IMR-90 (cell line): Measurements from ENCODE around the gene DAB1. TPM values are rescaled to one million over a fixed set of nuclear protein-coding genes. Genes with fewer than 3 reads are reported as not detected.

Source experiments
- ATAC-seq: fragments of 200-7000 bp; cut with Tn5 transposase; 2 replicates; pipeline ENCODE4 v1.9.1; 2020; ENCODE audit warnings: low read depth, mild to moderate bottlenecking, moderate library complexity
- BruUV-seq: library from RNA; stranded (reverse); fragments of 400-500 nt; replicated peaks from 2 replicates; lab custom pipeline; 2021; lab: Mats Ljungman, UMichigan
- CTCF ChIA-PET: fragments of 300-600 bp; formaldehyde crosslinking; extraction: SDS; loops from one replicate; lab custom pipeline; 2021; ENCODE audit warnings: antibody characterized with exemption; lab: Yijun Ruan, JAX
- POLR2A ChIA-PET: fragments of 300-600 bp; sonication (Branson Sonifier 250); formaldehyde crosslinking; loops from one replicate; lab custom pipeline; 2022; ENCODE audit warnings: antibody characterized with exemption; ENCODE audit not compliant: unreplicated experiment; lab: Charles Lee
- DNase-seq: peaks from one replicate; pipeline ENCODE4 v3.0.0; 2013
- H2AFZ ChIP-seq: replicated peaks from 2 replicates; pipeline ENCODE3; 2013; ENCODE audit warnings: low read length, mild to moderate bottlenecking; ENCODE audit not compliant: poor library complexity
- H2AK5ac ChIP-seq: 2 replicates; pipeline ENCODE4 v1.6.1; 2013; ENCODE audit warnings: low read depth, low read length, inconsistent platforms
- H2AK9ac ChIP-seq: replicated peaks from 2 replicates; pipeline ENCODE3; 2013; ENCODE audit warnings: mild to moderate bottlenecking, low read depth, low read length, moderate library complexity; ENCODE audit not compliant: poor library complexity
- H2BK120ac ChIP-seq: 2 replicates; pipeline ENCODE4 v1.6.1; 2013; ENCODE audit warnings: low read depth, low read length, inconsistent platforms
- H2BK15ac ChIP-seq: 3 replicates; pipeline ENCODE4 v1.6.1; 2013; ENCODE audit warnings: low read depth, low read length, inconsistent platforms
- H2BK20ac ChIP-seq: 2 replicates; pipeline ENCODE4 v1.6.1; 2013; ENCODE audit warnings: low read depth, mild to moderate bottlenecking, inconsistent platforms, low read length, moderate library complexity
- H2BK5ac ChIP-seq: 2 replicates; pipeline ENCODE4 v1.6.1; 2013; ENCODE audit warnings: mild to moderate bottlenecking, low read depth, low read length, inconsistent platforms; ENCODE audit not compliant: poor library complexity, severe bottlenecking
- H3K14ac ChIP-seq: replicated peaks from 2 replicates; pipeline ENCODE4 v1.6.1; 2013; ENCODE audit warnings: low read depth, low read length, inconsistent platforms
- H3K18ac ChIP-seq: 2 replicates; pipeline ENCODE4 v1.6.1; 2013; ENCODE audit warnings: low read depth, low read length, control low read depth
- H3K23ac ChIP-seq: 2 replicates; pipeline ENCODE4 v1.6.1; 2013; ENCODE audit warnings: low read depth, low read length, inconsistent platforms
- H3K27ac ChIP-seq: 2 replicates; pipeline ENCODE4 v1.5.1; 2013; ENCODE audit warnings: mild to moderate bottlenecking, control low read depth, low read length; ENCODE audit not compliant: insufficient read depth
- H3K27me3 ChIP-seq: 2 replicates; pipeline ENCODE4 v1.6.1; 2013; ENCODE audit warnings: low read length; ENCODE audit not compliant: control insufficient read depth, insufficient read depth
- H3K36me3 ChIP-seq: 2 replicates; pipeline ENCODE4 v1.6.1; 2013; ENCODE audit warnings: low read length, mixed read lengths; ENCODE audit not compliant: control insufficient read depth, insufficient read depth
- H3K4ac ChIP-seq: 2 replicates; pipeline ENCODE4 v1.6.1; 2013; ENCODE audit warnings: low read depth, low read length, inconsistent platforms
- H3K4me1 ChIP-seq: 2 replicates; pipeline ENCODE4 v1.6.1; 2013; ENCODE audit warnings: low read length, mixed read lengths; ENCODE audit not compliant: control insufficient read depth, insufficient read depth
- H3K4me2 ChIP-seq: 2 replicates; pipeline ENCODE4 v1.6.1; 2013; ENCODE audit warnings: low read depth, mild to moderate bottlenecking, control low read depth, low read length, moderate library complexity
- H3K4me3 ChIP-seq: 2 replicates; pipeline ENCODE4 v1.5.1; 2013; ENCODE audit warnings: low read depth, mild to moderate bottlenecking, control low read depth, low read length, moderate library complexity; ENCODE audit not compliant: insufficient read depth
- H3K56ac ChIP-seq: 2 replicates; pipeline ENCODE4 v1.6.1; 2013; ENCODE audit warnings: low read length, inconsistent platforms; ENCODE audit not compliant: insufficient read depth; ENCODE audit errors: extremely low read depth
- H3K79me1 ChIP-seq, 2 experiments: 2 replicates each; pipeline ENCODE4 v1.6.1; 2013; ENCODE audit warnings: low read length in 2 of 2, inconsistent platforms in 1 of 2, low read depth in 1 of 2
- H3K9ac ChIP-seq: 2 replicates; pipeline ENCODE4 v1.6.1; 2013; ENCODE audit warnings: low read depth, low read length, control low read depth
- H3K9me1 ChIP-seq: 2 replicates; pipeline ENCODE4 v1.6.1; 2013; ENCODE audit warnings: low read length, inconsistent platforms; ENCODE audit not compliant: insufficient read depth
- H3K9me3 ChIP-seq: 2 replicates; pipeline ENCODE4 v1.6.1; 2013; ENCODE audit warnings: low read length; ENCODE audit not compliant: control insufficient read depth, insufficient read depth
- H4K20me1 ChIP-seq: 2 replicates; pipeline ENCODE4 v1.6.1; 2013; ENCODE audit warnings: low read length, inconsistent platforms; ENCODE audit not compliant: insufficient read depth
- H4K5ac ChIP-seq: 2 replicates; pipeline ENCODE4 v1.6.1; 2013; ENCODE audit warnings: mild to moderate bottlenecking, low read depth, low read length, control low read depth
- H4K8ac ChIP-seq, 2 experiments: 2 replicates each; pipeline ENCODE4 v1.6.1; 2013; ENCODE audit warnings: low read depth in 2 of 2, low read length in 2 of 2, control low read depth in 1 of 2, inconsistent platforms in 1 of 2
- H4K91ac ChIP-seq: 2 replicates; pipeline ENCODE4 v1.6.1; 2013; ENCODE audit warnings: low read depth, low read length, inconsistent platforms; ENCODE audit not compliant: insufficient read depth
- BHLHE40 ChIP-seq: fragments of 150-350 bp; IDR thresholded peaks from 2 replicates; pipeline ENCODE4 v1.6.1; 2016; ENCODE audit warnings: mild to moderate bottlenecking, low read depth, low read length
- FOS ChIP-seq: fragments of 150-350 bp; IDR thresholded peaks from 2 replicates; pipeline ENCODE4 v1.6.1; 2016; ENCODE audit warnings: low read depth, low read length
- MAZ ChIP-seq: IDR thresholded peaks from 2 replicates; pipeline ENCODE4 v1.6.1; 2012; ENCODE audit warnings: low read depth, mild to moderate bottlenecking, low read length, improper control_type of control experiment, moderate library complexity, borderline replicate concordance
- NFE2L2 ChIP-seq: fragments of 150-350 bp; IDR thresholded peaks from 2 replicates; pipeline ENCODE4 v1.6.1; 2016; ENCODE audit warnings: low read depth, mild to moderate bottlenecking, low read length
- POLR2A ChIP-seq: IDR thresholded peaks from 2 replicates; pipeline ENCODE4 v1.6.1; 2012; ENCODE audit warnings: mild to moderate bottlenecking, low read depth, low read length
- RAD21 ChIP-seq: IDR thresholded peaks from 2 replicates; pipeline ENCODE4 v1.6.1; 2012; ENCODE audit warnings: low read length, improper control_type of control experiment
- RCOR1 ChIP-seq: IDR thresholded peaks from 2 replicates; pipeline ENCODE4 v1.6.1; 2012; ENCODE audit warnings: mild to moderate bottlenecking, low read length, improper control_type of control experiment; ENCODE audit not compliant: insufficient replicate concordance
- RFX5 ChIP-seq: IDR thresholded peaks from 2 replicates; pipeline ENCODE4 v1.8.0; 2012; ENCODE audit warnings: low read depth, mild to moderate bottlenecking, low read length, moderate library complexity
- SMC3 ChIP-seq: fragments of 150-350 bp; IDR thresholded peaks from 2 replicates; pipeline ENCODE4 v1.6.1; 2016; ENCODE audit warnings: low read depth, mild to moderate bottlenecking, antibody characterized with exemption, low read length, moderate library complexity
- WGBS, 2 experiments: methylation state at CpG; one replicate each; pipeline versions ENCODE4 v1.1.5 to v1.1.7; 2013; ENCODE audit warnings: missing lambda C conversion rate in 2 of 2; ENCODE audit not compliant: insufficient read length in 1 of 2; ENCODE audit errors: extremely low coverage in 2 of 2; 5-methylcytosine and 5-hydroxymethylcytosine counted together
- dilution Hi-C: fragments of 300-500 bp; cut with HindIII; formaldehyde crosslinking; loops from one replicate; pipeline ENCODE4 v1.14.3; 2018; ENCODE audit warnings: low sequenced_read_pairs; ENCODE audit not compliant: unreplicated experiment
- in situ Hi-C: fragments of 300-500 bp; cut with MboI; formaldehyde crosslinking; loops from 3 replicates; pipeline ENCODE4 v1.14.3; 2019; ENCODE audit warnings: low sequenced_read_pairs, inconsistent platforms, mixed read lengths
- intact Hi-C: fragments of 100-400 bp; cut with micrococcal nuclease; formaldehyde crosslinking; loops from 2 replicates; pipeline ENCODE4 v1.10.0; 2022
- polyA plus RNA-seq, 3 experiments: library from polyadenylated mRNA; depleted of rRNA; stranded (reverse); fragments of >200 nt; gene quantifications; 2 replicates each; pipeline ENCODE4 v1.2.3, GENCODE V29; 2012; ENCODE audit warnings: low replicate concordance in 1 of 3
- total RNA-seq: library from RNA; depleted of rRNA; stranded (reverse); fragments of >200 nt; gene quantifications from 2 replicates; pipeline ENCODE4 v1.2.3, GENCODE V29; 2012
- TF ChIP-seq, protein P1 (sequence below): fragments of 150-350 bp; IDR thresholded peaks from 2 replicates; pipeline ENCODE4 v1.6.1; 2017; ENCODE audit warnings: mild to moderate bottlenecking, antibody characterized with exemption, low read length, low read depth

The DAB1 gene
- total and polyA plus RNA-seq, 2 of the 4 experiments (the other 2 are of a cell fraction): 0.18 to 0.41 TPM

DNA sequence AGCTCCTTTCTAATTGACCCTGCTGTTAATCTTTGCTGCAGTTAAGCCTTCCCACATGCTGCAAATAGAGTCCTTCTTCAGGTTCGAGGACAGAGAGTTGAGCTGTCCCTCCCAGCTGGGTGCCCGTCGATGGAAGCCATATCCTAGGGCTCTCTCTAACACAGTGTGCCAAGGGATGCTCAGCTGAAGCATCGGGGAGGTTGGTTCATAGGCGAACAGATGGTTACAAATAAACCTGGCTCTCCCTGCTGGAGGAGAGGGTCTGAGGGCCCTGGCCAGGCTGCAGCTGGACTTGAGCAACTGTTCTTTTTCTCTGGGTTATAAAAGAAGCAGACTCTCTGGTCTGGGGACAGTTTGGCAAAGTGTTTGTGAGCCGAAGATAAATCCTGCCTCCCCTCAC, 337.7 kb downstream of the DAB1 start:
- Histone ChIP-seq H4K20me1 (no peaks in the 10 kb centered on the region), H2BK15ac (no peak overlapping the region), H4K91ac (no peak overlapping the region), H3K18ac (no peak overlapping the region), H4K8ac (no peak overlapping the region), H3K4me3 (no peak overlapping the region), H3K36me3 (no peaks in the 10 kb centered on the region), H3K27me3 (no peaks in the 10 kb centered on the region), H3K9me3 (no peaks in the 10 kb centered on the region), H2BK20ac (no peak overlapping the region), H3K4ac (no peak overlapping the region), H3K4me2 (no peak overlapping the region), H4K5ac (no peak overlapping the region), H3K14ac (no peak overlapping the region), H2AK5ac (no peak overlapping the region), H3K9me1 (no peaks in the 10 kb centered on the region), H3K4me1 (no peaks in the 10 kb centered on the region), H2AFZ (no peak overlapping the region), H3K27ac (no peak overlapping the region), H3K9ac (no peak overlapping the region), H3K56ac (no peak overlapping the region), H3K23ac (no peak overlapping the region), H2BK5ac (no peak overlapping the region), H3K79me1 (no peaks in the 10 kb centered on the region), H2AK9ac (no peak overlapping the region), H2BK120ac (no peak overlapping the region)
- TF ChIP-seq RFX5 (no peak), RAD21 (no peak), FOS (no peak), NFE2L2 (no peak), BHLHE40 (no peak), RCOR1 (no peak), POLR2A (no peak), MAZ (no peak), SMC3 (no peak)
- TF ChIP-seq, protein P1, sequence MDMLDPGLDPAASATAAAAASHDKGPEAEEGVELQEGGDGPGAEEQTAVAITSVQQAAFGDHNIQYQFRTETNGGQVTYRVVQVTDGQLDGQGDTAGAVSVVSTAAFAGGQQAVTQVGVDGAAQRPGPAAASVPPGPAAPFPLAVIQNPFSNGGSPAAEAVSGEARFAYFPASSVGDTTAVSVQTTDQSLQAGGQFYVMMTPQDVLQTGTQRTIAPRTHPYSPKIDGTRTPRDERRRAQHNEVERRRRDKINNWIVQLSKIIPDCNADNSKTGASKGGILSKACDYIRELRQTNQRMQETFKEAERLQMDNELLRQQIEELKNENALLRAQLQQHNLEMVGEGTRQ: no peak
- CTCF ChIA-PET: no interaction called here
- dilution Hi-C loops: no loop called here
- in situ Hi-C loops: no loop called here
- no TSS peak for BruUV-seq
- no peak for DNase-seq
- POLR2A ChIA-PET: no interaction called here
- 60% methylated on average over 1 of the region's 6 CpGs; no CpG with 5 or more reads in 1 of the 2 experiments for WGBS, 2 experiments
- intact Hi-C loops: no loop called here
- no peak for ATAC-seq
